ENCODE measurements around the gene TNK1. TPM values are rescaled to one million over a fixed set of nuclear protein-coding genes. Genes with fewer than 3 reads are reported as not detected.
A peak's percentile ranks its signal among the peaks of the same experiment; 100 is the strongest.

Gene TNK1
- total and polyA plus RNA-seq, 2 experiments from 2014 or later, result 8.4 to 8.9 TPM

GRCh38 chr17:7374353-7374752 is 6.5 kb upstream of the TNK1 start:
- Histone ChIP-seq H3K4me3 (no peak overlapping the region), H3K27me3 (no peaks in the 10 kb centered on the region), H3K9me2 (replicated peaks; ENCODE audit: insufficient read depth) (no peaks in the 10 kb centered on the region), H3K79me2 (no peaks in the 10 kb centered on the region), H3K4me1 (ENCODE audit: insufficient read depth) (no peaks in the 10 kb centered on the region), H3K9me3 (ENCODE audit: low read depth) (no peaks in the 10 kb centered on the region), H3K4me2 (no peak overlapping the region), H3K36me3 (replicated peaks; ENCODE audit: insufficient read depth, low read depth) (no peaks in the 10 kb centered on the region), H3K27ac (no peak overlapping the region), H4K20me1 (ENCODE audit: insufficient read depth, poor library complexity, severe bottlenecking) (no peaks in the 10 kb centered on the region), H2AFZ (no peak overlapping the region)
- no peak for DNase-seq (ENCODE audit: low spot score)
- TF ChIP-seq CTCF (IDR thresholded peaks at IDR 0.05; ENCODE audit: poor library complexity) (no peak), EZH2 (IDR thresholded peaks at IDR 0.05; ENCODE audit: borderline replicate concordance) (no peak), EZH2phosphoT487 (IDR thresholded peaks at IDR 0.05; ENCODE audit: low read depth, severe bottlenecking, unreplicated experiment) (no peak)
- WGBS (ENCODE audit: low lambda C conversion rate, missing lambda C conversion rate), result 97% methylated on average over 2 of the region's 2 CpGs

DNA sequence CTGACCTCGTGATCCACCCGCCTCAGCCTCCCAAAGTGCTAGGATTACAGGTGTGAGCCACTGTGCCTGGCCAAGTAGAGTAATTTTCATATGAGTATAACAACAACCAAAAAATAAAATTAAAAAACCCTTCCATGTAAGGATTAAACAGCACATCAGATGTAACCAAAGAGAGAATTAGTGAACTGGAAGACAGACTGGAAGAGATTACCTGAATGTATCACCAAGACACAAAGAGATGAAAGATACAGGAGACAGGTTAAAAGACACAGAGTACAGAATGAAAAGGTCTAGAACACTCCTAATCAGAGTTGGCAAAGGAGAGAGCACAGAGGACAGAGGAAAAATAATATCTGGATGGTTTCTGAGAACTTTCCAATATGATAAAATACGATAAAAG is 1.8 kb upstream of the TNK1 start:
- WGBS (ENCODE audit: low lambda C conversion rate, missing lambda C conversion rate), result 96% methylated on average over 3 of the region's 3 CpGs
- Histone ChIP-seq H3K27ac (no peak overlapping the region), H2AFZ (no peak overlapping the region), H3K9me2 (replicated peaks; ENCODE audit: insufficient read depth) (no peaks in the 10 kb centered on the region), H3K4me1 (ENCODE audit: insufficient read depth) (peaks cover 11% of the 10 kb centered on the region), H3K79me2 (peaks cover 9% of the 10 kb centered on the region), H3K4me3 (no peak overlapping the region), H3K9me3 (ENCODE audit: low read depth) (no peaks in the 10 kb centered on the region), H3K36me3 (replicated peaks; ENCODE audit: insufficient read depth, low read depth) (no peaks in the 10 kb centered on the region), H4K20me1 (ENCODE audit: insufficient read depth, poor library complexity, severe bottlenecking) (no peaks in the 10 kb centered on the region), H3K4me2 (no peak overlapping the region), H3K27me3 (no peaks in the 10 kb centered on the region)
- no peak for DNase-seq (ENCODE audit: low spot score)
- no peak for TF ChIP-seq EZH2 (IDR thresholded peaks at IDR 0.05; ENCODE audit: borderline replicate concordance)
- TF ChIP-seq CTCF (IDR thresholded peaks at IDR 0.05; ENCODE audit: poor library complexity), result no peak
- no peak for TF ChIP-seq EZH2phosphoT487 (IDR thresholded peaks at IDR 0.05; ENCODE audit: low read depth, severe bottlenecking, unreplicated experiment)

- no peaks in the 10 kb centered on the region for H3K9me3 ChIP-seq (ENCODE audit: low read depth)
- peak overlapping the region; percentile 85 for H2AFZ ChIP-seq
- H3K9me2 ChIP-seq (replicated peaks; ENCODE audit: insufficient read depth), result no peaks in the 10 kb centered on the region
- H3K4me3 ChIP-seq, result peak overlapping the region; percentile 51
- no peaks in the 10 kb centered on the region for H4K20me1 ChIP-seq (ENCODE audit: insufficient read depth, poor library complexity, severe bottlenecking)
- peak overlapping the region; percentile 57 for H3K27ac ChIP-seq
- peaks cover 11% of the 10 kb centered on the region for H3K4me1 ChIP-seq (ENCODE audit: insufficient read depth)
- TF ChIP-seq EZH2phosphoT487 (IDR thresholded peaks at IDR 0.05; ENCODE audit: low read depth, severe bottlenecking, unreplicated experiment), result no peak
- no peak for TF ChIP-seq CTCF (IDR thresholded peaks at IDR 0.05; ENCODE audit: poor library complexity)
- TF ChIP-seq EZH2 (IDR thresholded peaks at IDR 0.05; ENCODE audit: borderline replicate concordance), result no peak
- peaks cover 9% of the 10 kb centered on the region for H3K79me2 ChIP-seq
- no peaks in the 10 kb centered on the region for H3K36me3 ChIP-seq (replicated peaks; ENCODE audit: insufficient read depth, low read depth)
- no peaks in the 10 kb centered on the region for H3K27me3 ChIP-seq
- H3K4me2 ChIP-seq, result peak overlapping the region; percentile 99
- DNase-seq (ENCODE audit: low spot score), result peak; percentile 60
- WGBS (ENCODE audit: low lambda C conversion rate, missing lambda C conversion rate), result 44% methylated on average over 7 of the region's 7 CpGs
Observed at GRCh38 chr17:7380321-7380720, 568 bp upstream of the TNK1 start.

- no peaks in the 10 kb centered on the region for H3K9me3 ChIP-seq (ENCODE audit: low read depth)
- H3K4me2 ChIP-seq, result no peak overlapping the region
- H3K79me2 ChIP-seq, result peaks cover 9% of the 10 kb centered on the region
- H3K27ac ChIP-seq, result no peak overlapping the region
- H2AFZ ChIP-seq, result no peak overlapping the region
- peaks cover 11% of the 10 kb centered on the region for H3K4me1 ChIP-seq (ENCODE audit: insufficient read depth)
- no peaks in the 10 kb centered on the region for H3K9me2 ChIP-seq (replicated peaks; ENCODE audit: insufficient read depth)
- H3K27me3 ChIP-seq, result no peaks in the 10 kb centered on the region
- H3K36me3 ChIP-seq (replicated peaks; ENCODE audit: insufficient read depth, low read depth), result no peaks in the 10 kb centered on the region
- WGBS (ENCODE audit: low lambda C conversion rate, missing lambda C conversion rate), result 95% methylated on average over 10 of the region's 10 CpGs
- no peak for DNase-seq (ENCODE audit: low spot score)
- TF ChIP-seq EZH2 (IDR thresholded peaks at IDR 0.05; ENCODE audit: borderline replicate concordance), result no peak
- H3K4me3 ChIP-seq, result no peak overlapping the region
- H4K20me1 ChIP-seq (ENCODE audit: insufficient read depth, poor library complexity, severe bottlenecking), result no peaks in the 10 kb centered on the region
Observed at GRCh38 chr17:7382901-7383300, 2.0 kb downstream of the TNK1 start.
